A549 (cell line): ENCODE measurements around the gene SEMA6B. TPM values are rescaled to one million over a fixed set of nuclear protein-coding genes. Genes with fewer than 3 reads are reported as not detected.

Experiments
- ATAC-seq, 2 experiments: fragments of 200-7000 bp in 1 of 2; fragments of >200 bp in 1 of 2; cut with Nextera tagmentation in 1 of 2; cut with Tn5 transposase in 1 of 2; 3 replicates each; pipeline versions ENCODE4 v1.8.0 to v1.9.1; 2018 to 2020; ENCODE audit warnings: mild to moderate bottlenecking in 1 of 2, moderate library complexity in 1 of 2
- CTCF ChIA-PET: fragments of 300-600 bp; sonication (Branson Sonifier 250); formaldehyde crosslinking; extraction: SDS; loops from one replicate; lab custom pipeline; 2021; ENCODE audit warnings: antibody characterized with exemption, inconsistent platforms; lab: Yijun Ruan, JAX
- POLR2A ChIA-PET: fragments of 350-600 bp; formaldehyde crosslinking; extraction: SDS; loops from one replicate; lab custom pipeline; 2021; ENCODE audit warnings: antibody characterized with exemption, inconsistent platforms; lab: Yijun Ruan, JAX
- DNase-seq, 2 experiments: peaks; one replicate each; pipeline versions ENCODE4 v3.0.0 to v3.0.0-alpha.2; 2011 to 2016; ENCODE audit warnings: low read depth in 1 of 2, low spot score in 1 of 2
- FAIRE-seq: peaks from 2 replicates; lab custom pipeline; 2011; peaks lifted over from hg19 to GRCh38; lab: Jason Lieb, UNC
- H3K27ac ChIP-seq, 2 experiments: fragments of >200 bp; sonication (Bioruptor Twin); formaldehyde crosslinking; 3 replicates each; pipeline ENCODE4 v1.5.1; 2016 to 2017
- H3K4me1 ChIP-seq: fragments of >200 bp; sonication (Bioruptor Twin); formaldehyde crosslinking; 3 replicates; pipeline ENCODE4 v1.6.1; 2016
- H3K4me2 ChIP-seq: fragments of >200 bp; sonication (Bioruptor Twin); formaldehyde crosslinking; 3 replicates; pipeline ENCODE4 v1.6.1; 2016
- H3K4me3 ChIP-seq: fragments of >200 bp; sonication (Bioruptor Twin); formaldehyde crosslinking; 3 replicates; pipeline ENCODE4 v1.5.1; 2016
- H3K9me3 ChIP-seq: fragments of >200 bp; sonication (Bioruptor Twin); formaldehyde crosslinking; 3 replicates; pipeline ENCODE4 v1.6.1; 2016
- ATOH8 ChIP-seq: fragments of 250-450 bp; sonication (Bioruptor Pico); IDR thresholded peaks from 2 replicates; pipeline ENCODE4 v1.5.0; 2020; ENCODE audit warnings: low read depth, mild to moderate bottlenecking, moderate library complexity
- CBX8 ChIP-seq: fragments of 200-600 bp; sonication (generic); IDR thresholded peaks from 2 replicates; pipeline ENCODE4 v1.6.1; 2016
- CHD4 ChIP-seq: fragments of 200-600 bp; sonication (generic); IDR thresholded peaks from 2 replicates; pipeline ENCODE4 v1.6.1; 2016; ENCODE audit warnings: antibody characterized with exemption, mild to moderate bottlenecking, borderline replicate concordance
- CTCF ChIP-seq: fragments of >200 bp; sonication (Bioruptor Twin); formaldehyde crosslinking; IDR thresholded peaks from 3 replicates; pipeline ENCODE4 v1.5.1; 2016
- E2F6 ChIP-seq: IDR thresholded peaks from 2 replicates; pipeline ENCODE4 v1.6.1; 2012; ENCODE audit warnings: low read depth, borderline replicate concordance
- EHF ChIP-seq: fragments of 250-450 bp; sonication (Bioruptor Pico); IDR thresholded peaks from 2 replicates; pipeline ENCODE4 v1.5.0; 2020; ENCODE audit warnings: mild to moderate bottlenecking
- EHMT2 ChIP-seq: fragments of 200-600 bp; sonication (generic); IDR thresholded peaks from 2 replicates; pipeline ENCODE4 v1.6.1; 2016; ENCODE audit warnings: antibody characterized with exemption, low read depth, mild to moderate bottlenecking, moderate library complexity
- ESRRA ChIP-seq: fragments of 150-350 bp; IDR thresholded peaks from 2 replicates; pipeline ENCODE4 v1.6.1; 2014; ENCODE audit warnings: mild to moderate bottlenecking, low read length, borderline replicate concordance
- HEYL ChIP-seq: fragments of 250-450 bp; sonication (Bioruptor Pico); IDR thresholded peaks from 2 replicates; pipeline ENCODE4 v1.8.0; 2021; ENCODE audit warnings: mild to moderate bottlenecking, moderate library complexity
- HMGXB4 ChIP-seq: fragments of 250-450 bp; sonication (Bioruptor Pico); IDR thresholded peaks from 2 replicates; pipeline ENCODE4 v1.5.0; 2021; ENCODE audit warnings: mild to moderate bottlenecking, moderate library complexity, borderline replicate concordance
- JUNB ChIP-seq: fragments of >200 bp; sonication (Bioruptor Twin); formaldehyde crosslinking; IDR thresholded peaks from 2 replicates; pipeline ENCODE4 v1.6.1; 2016
- KDM1A ChIP-seq: fragments of 200-600 bp; sonication (generic); IDR thresholded peaks from 2 replicates; pipeline ENCODE4 v1.6.1; 2016; ENCODE audit warnings: low read depth, mild to moderate bottlenecking
- MAFK ChIP-seq: fragments of 450-650 bp; IDR thresholded peaks from 2 replicates; pipeline ENCODE4 v1.6.1; 2014; ENCODE audit not compliant: partially characterized antibody
- MAX ChIP-seq: IDR thresholded peaks from 2 replicates; pipeline ENCODE4 v1.6.1; 2012
- NFE2L2 ChIP-seq: fragments of 150-350 bp; conservative IDR thresholded peaks from 2 replicates; pipeline ENCODE4 v1.6.1; 2014; ENCODE audit warnings: low read length
- NR3C1 ChIP-seq: fragments of >200 bp; sonication (Bioruptor Twin); formaldehyde crosslinking; IDR thresholded peaks from 3 replicates; pipeline ENCODE4 v1.6.1; 2017
- REST ChIP-seq: fragments of 200-600 bp; sonication (generic); IDR thresholded peaks from 2 replicates; pipeline ENCODE4 v1.6.1; 2016; ENCODE audit warnings: antibody characterized with exemption, mild to moderate bottlenecking, moderate library complexity
- RFX5 ChIP-seq: fragments of 450-650 bp; IDR thresholded peaks from 2 replicates; pipeline ENCODE4 v1.7.1; 2014; ENCODE audit warnings: antibody characterized with exemption, mild to moderate bottlenecking, moderate library complexity
- RNF2 ChIP-seq: fragments of 200-600 bp; sonication (generic); IDR thresholded peaks from 2 replicates; pipeline ENCODE4 v1.6.1; 2016; ENCODE audit warnings: low read depth, mild to moderate bottlenecking, antibody characterized with exemption, moderate library complexity, borderline replicate concordance
- SREBF2 ChIP-seq: fragments of 450-650 bp; IDR thresholded peaks from 2 replicates; pipeline ENCODE4 v1.6.1; 2014; ENCODE audit warnings: mild to moderate bottlenecking, moderate library complexity
- TP53 ChIP-seq: fragments of 250-450 bp; sonication (Bioruptor Pico); IDR thresholded peaks from 2 replicates; pipeline ENCODE4 v1.5.0; 2021; ENCODE audit warnings: mild to moderate bottlenecking, moderate library complexity
- ZNF302 ChIP-seq: fragments of 250-450 bp; sonication (Bioruptor Pico); IDR thresholded peaks from 2 replicates; pipeline ENCODE4 v1.9.0; 2021; ENCODE audit warnings: inconsistent platforms, mild to moderate bottlenecking, moderate library complexity
- WGBS: methylation state at CpG from one replicate; pipeline ENCODE4 v1.1.6; 2017; ENCODE audit errors: missing lambda C conversion rate; 5-methylcytosine and 5-hydroxymethylcytosine counted together
- polyA plus RNA-seq, 4 experiments: library from polyadenylated mRNA; depleted of rRNA in 3 of 4; stranded (reverse); fragments of >200 nt; fragmentation: RNase III in 1 of 4; extraction: RNeasy Plus Mini Kit Qiagen cat#74134 plus additional on column Dnase treatment in 1 of 4; gene quantifications; 2 replicates in 3 of 4; 3 replicates in 1 of 4; pipeline ENCODE4 v1.2.3, GENCODE V29; 2011 to 2017

Gene SEMA6B
- polyA plus RNA-seq, 2 of the 4 experiments (the other 2 are of a cell fraction), result 5.7 to 9.0 TPM

- DNase-seq, result no peak
- ChIA-PET POLR2A (no interaction called here), CTCF (interaction anchor here (0.7 to 0.8 kb wide), 2 partner anchors 26 to 28 kb away, joined by 3 read pairs; no protein-coding TSS in a partner anchor)
- Histone ChIP-seq H3K4me2 (no peak overlapping the region), H3K9me3 (no peaks in the 10 kb centered on the region), H3K4me1 (no peaks in the 10 kb centered on the region), H3K4me3 (no peak overlapping the region), H3K27ac (no peak overlapping the region)
- 92% methylated on average over 5 of the region's 12 CpGs for WGBS
- ATAC-seq, result no peak
- no peak for FAIRE-seq
- no peak for TF ChIP-seq EHMT2
- no peak for TF ChIP-seq TP53
These were observed 60.8 kb downstream of the SEMA6B start for GRCh38 chr19:4498694-4499093.

- Histone ChIP-seq H3K4me2 (no peak overlapping the region), H3K4me3 (no peak overlapping the region), H3K27ac (no peak overlapping the region), H3K9me3 (no peaks in the 10 kb centered on the region)
- CTCF ChIA-PET, result interaction anchor here (0.7 to 0.8 kb wide), 2 partner anchors 26 to 28 kb away, joined by 3 read pairs; no protein-coding TSS in a partner anchor
- no peak for ATAC-seq
- WGBS, result 95% methylated on average over 13 of the region's 25 CpGs
- no peak for DNase-seq
- POLR2A ChIA-PET, result no interaction called here
- TF ChIP-seq JUNB (no peak), HEYL (CRISPR knock-in tag) (no peak), CBX8 (no peak), TP53 (no peak), ATOH8 (CRISPR knock-in tag) (no peak), MAFK (no peak), MAX (no peak), RFX5 (no peak), ESRRA (no peak), CTCF (no peak), ZNF302 (CRISPR knock-in tag) (no peak), EHF (CRISPR knock-in tag) (no peak)
- TF ChIP-seq, all 56 proteins: peak for 0
- H3K4me1 ChIP-seq, result no peaks in the 10 kb centered on the region
- no peak for FAIRE-seq
These were observed 61.6 kb downstream of the SEMA6B start for GRCh38 chr19:4497770-4498389.

- Histone ChIP-seq H3K4me1 (no peaks in the 10 kb centered on the region), H3K4me3 (no peak overlapping the region), H3K4me2 (no peak overlapping the region), H3K9me3 (no peaks in the 10 kb centered on the region), H3K27ac (no peak overlapping the region)
- ChIA-PET POLR2A (no interaction called here), CTCF (no interaction called here)
- no peak for TF ChIP-seq RNF2
- TF ChIP-seq EHF (CRISPR knock-in tag), result no peak
- TF ChIP-seq REST, result no peak
- TF ChIP-seq HMGXB4 (CRISPR knock-in tag), result no peak
- no peak for TF ChIP-seq E2F6
- no peak for TF ChIP-seq CHD4
- no peak for TF ChIP-seq KDM1A
- TF ChIP-seq TP53, result no peak
- TF ChIP-seq NFE2L2, result no peak
- no peak for TF ChIP-seq MAX
- no peak for TF ChIP-seq SREBF2
- no peak for TF ChIP-seq NR3C1
- FAIRE-seq (no peak), DNase-seq (no peak), ATAC-seq (no peak)
- WGBS, result 95% methylated on average over 4 of the region's 18 CpGs
These were observed 63.2 kb downstream of the SEMA6B start for GRCh38 chr19:4496304-4496703.
